Gastrocnemius medialis (tissue), 4 donors: ENCODE measurements around the gene SLC44A1.

ENCODE experiments used
- CTCF ChIP-seq, 5 experiments: fragments of 450-650 bp in 3 of 5; fragments of 200-600 bp in 2 of 5; sonication (generic) in 2 of 5; IDR thresholded peaks in 4 of 5; conservative IDR thresholded peaks in 1 of 5; 1 replicate in 4 of 5; 2 replicates in 1 of 5; pipeline ENCODE4 v1.5.1; 2016 to 2019; ENCODE audit warnings: antibody characterized with exemption in 5 of 5, mild to moderate bottlenecking in 3 of 5, moderate library complexity in 3 of 5
- POLR2A ChIP-seq, 2 donors: fragments of 450-650 bp; IDR thresholded peaks; one replicate each; pipeline ENCODE4 v1.6.1; 2017; ENCODE audit warnings: antibody characterized with exemption in 2 of 2, mild to moderate bottlenecking in 2 of 2, moderate library complexity in 2 of 2

GRCh38 chr9:105332471-105332870, 88.0 kb downstream of the SLC44A1 start:
- no peak for TF ChIP-seq CTCF (IDR thresholded peaks at IDR 0.05 in 4 of 5, conservative IDR thresholded peaks at IDR 0.05 in 1 of 5)
- TF ChIP-seq POLR2A (IDR thresholded peaks at IDR 0.05): no peak
